ENCODE data around the gene KIFAP3. TPM values are rescaled to one million over a fixed set of nuclear protein-coding genes. Genes with fewer than 3 reads are reported as not detected.

The KIFAP3 gene
- total RNA-seq, 6 experiments from 2014 or later: 5.9 to 9.2 (median 8.0) TPM

GRCh38 chr1:170075186-170075585 lies 691 bp upstream of the KIFAP3 start:
- no peak for DNase-seq
- Histone ChIP-seq H3K27me3 (no peaks in the 10 kb centered on the region), H3K27ac (no peak overlapping the region), H3K4me1 (no peaks in the 10 kb centered on the region), H3K9me3 (no peaks in the 10 kb centered on the region), H3K4me3 (peak overlapping the region; percentile 58 to 72 (median 63)), H3K36me3 (no peaks in the 10 kb centered on the region)
- ATAC-seq: no peak
- TF ChIP-seq CTCF (IDR thresholded peaks at IDR 0.05) (no peak), POLR2A (IDR thresholded peaks at IDR 0.05) (no peak)
- intact Hi-C loops (cut with DNase I): no loop called here
- WGBS (ENCODE audit: insufficient coverage, low coverage, low lambda C conversion rate, missing lambda C conversion rate): 76% methylated on average over 3 of the region's 3 CpGs

GRCh38 chr1:170073893-170074249 lies 624 bp downstream of the KIFAP3 start:
- TF ChIP-seq CTCF (IDR thresholded peaks at IDR 0.05): no peak
- Histone ChIP-seq H3K9me3 (no peaks in the 10 kb centered on the region), H3K36me3 (no peaks in the 10 kb centered on the region), H3K27me3 (no peaks in the 10 kb centered on the region), H3K4me1 (no peaks in the 10 kb centered on the region), H3K4me3 (peak overlapping the region; percentile 58 to 72 (median 63)), H3K27ac (peak overlapping the region in 2 of 3 donors; percentile 25 to 34)
- intact Hi-C loops (cut with DNase I): no loop called here
- 23% methylated on average over 8 of the region's 8 CpGs for WGBS (ENCODE audit: insufficient coverage, low coverage, low lambda C conversion rate, missing lambda C conversion rate)
- ATAC-seq: no peak
- DNase-seq: no peak

GRCh38 chr1:170071378-170071777 lies 3.1 kb downstream of the KIFAP3 start:
- H3K27ac ChIP-seq: no peak overlapping the region
- peaks cover 0 to 8% (median 0%) of the 10 kb centered on the region in 4 donors for H3K4me1 ChIP-seq
- no peak for ATAC-seq
- H3K27me3 ChIP-seq: no peaks in the 10 kb centered on the region
- intact Hi-C loops (cut with DNase I): no loop called here
- no peaks in the 10 kb centered on the region for H3K36me3 ChIP-seq
- no peaks in the 10 kb centered on the region for H3K9me3 ChIP-seq
- H3K4me3 ChIP-seq: no peak overlapping the region
- 91% methylated on average over 1 of the region's 1 CpG for WGBS (ENCODE audit: insufficient coverage, low coverage, low lambda C conversion rate, missing lambda C conversion rate)
- DNase-seq: no peak
- TF ChIP-seq POLR2A (IDR thresholded peaks at IDR 0.05): no peak
- TF ChIP-seq CTCF (IDR thresholded peaks at IDR 0.05): no peak

GRCh38 chr1:170068923-170069322 lies 5.6 kb downstream of the KIFAP3 start:
- peak overlapping the region in 2 of 3 donors; percentile 25 to 35 for H3K27ac ChIP-seq
- ATAC-seq (no peak), DNase-seq (no peak)
- H3K4me1 ChIP-seq: peaks cover 0 to 8% (median 0%) of the 10 kb centered on the region in 4 donors
- intact Hi-C loops (cut with DNase I): no loop called here
- no peaks in the 10 kb centered on the region for H3K27me3 ChIP-seq
- H3K36me3 ChIP-seq: no peaks in the 10 kb centered on the region
- no peak for TF ChIP-seq POLR2A (IDR thresholded peaks at IDR 0.05)
- no peak for TF ChIP-seq CTCF (IDR thresholded peaks at IDR 0.05)
- H3K4me3 ChIP-seq: peak overlapping the region; percentile 8 to 13 (median 11)
- H3K9me3 ChIP-seq: no peaks in the 10 kb centered on the region

- peak; percentile 94 to 95 (median 95) for ATAC-seq
- peak overlapping the region in 1 of 3 donors; percentile 26 for H3K4me3 ChIP-seq
- DNase-seq: no peak
- intact Hi-C loops (cut with DNase I): no loop called here
- peak in 3 of 4 donors; percentile 33 to 49 (median 48) for TF ChIP-seq CTCF (IDR thresholded peaks at IDR 0.05)
- TF ChIP-seq POLR2A (IDR thresholded peaks at IDR 0.05): no peak
- no peaks in the 10 kb centered on the region for H3K9me3 ChIP-seq
- H3K36me3 ChIP-seq: no peaks in the 10 kb centered on the region
- H3K4me1 ChIP-seq: peaks cover 0 to 8% (median 0%) of the 10 kb centered on the region in 4 donors
- H3K27ac ChIP-seq: peak overlapping the region in 2 of 3 donors; percentile 35 to 45
- 25% methylated on average over 2 of the region's 3 CpGs for WGBS (ENCODE audit: insufficient coverage, low coverage, low lambda C conversion rate, missing lambda C conversion rate)
- no peaks in the 10 kb centered on the region for H3K27me3 ChIP-seq
Measured at GRCh38 chr1:170067253-170067819, 7.2 kb downstream of the KIFAP3 start.
